ENCODE measurements around the gene DEPDC7. TPM values are rescaled to one million over a fixed set of nuclear protein-coding genes. Genes with fewer than 3 reads are reported as not detected.

DEPDC7 gene
- total and polyA plus RNA-seq, 9 of the 15 experiments (the other 6 are each of a cell fraction or from before 2014, with no cell fraction given) = 5.4 to 19.9 (median 12.0) TPM

GRCh38 chr11:33015621-33016551 lies at the start of gene DEPDC7 (continued):
- TF ChIP-seq HMGXB4 (CRISPR knock-in tag; IDR thresholded peaks at IDR 0.05) (0 out of 2 replicates have a peak, but pooled peaks have one; percentile 65), RFX7 (CRISPR knock-in tag; IDR thresholded peaks at IDR 0.05) (no peak), MECOM (CRISPR knock-in tag; IDR thresholded peaks at IDR 0.05) (no peak), GATAD2A (IDR thresholded peaks at IDR 0.05) (no peak), CBX2 (IDR thresholded peaks at IDR 0.05; ENCODE audit: insufficient read depth, low read length, poor library complexity, severe bottlenecking) (no peak), FUS (optimal IDR thresholded peaks at IDR 0.05; ENCODE audit: low read depth, low read length) (no peak), ZKSCAN8 (CRISPR knock-in tag; IDR thresholded peaks at IDR 0.05) (no peak), ZNF766 (CRISPR knock-in tag; conservative IDR thresholded peaks at IDR 0.05) (no peak), ZNF175 (CRISPR knock-in tag; IDR thresholded peaks at IDR 0.05; ENCODE audit: low read depth) (no peak), FOXO4 (CRISPR knock-in tag; IDR thresholded peaks at IDR 0.05) (no peak), ETV5 (CRISPR knock-in tag; IDR thresholded peaks at IDR 0.05; ENCODE audit: low read depth) (peak; percentile 19; the same call in 1 of the 2 replicates), RAD21 (CRISPR knock-in tag; conservative IDR thresholded peaks at IDR 0.05 in 1 of 2, IDR thresholded peaks at IDR 0.05 in 1 of 2) (no peak), ZBTB33 (CRISPR knock-in tag; IDR thresholded peaks at IDR 0.05) (no peak), NELFE (IDR thresholded peaks at IDR 0.05; ENCODE audit: insufficient read depth, insufficient read length) (no peak), BRF1 (IDR thresholded peaks at IDR 0.05; ENCODE audit: borderline replicate concordance, extremely low read depth, insufficient read length) (no peak), MCM5 (IDR thresholded peaks at IDR 0.05; ENCODE audit: low read depth) (no peak), USF1 (CRISPR knock-in tag; IDR thresholded peaks at IDR 0.05) (peak; percentile 98), CHD1 (IDR thresholded peaks at IDR 0.05; ENCODE audit: low read length) (no peak), MAX (CRISPR knock-in tag; IDR thresholded peaks at IDR 0.05) (peak; percentile 84)
